Omental fat pad (tissue), 4 donors: ENCODE measurements around the gene SETD1A. TPM values are rescaled to one million over a fixed set of nuclear protein-coding genes. Genes with fewer than 3 reads are reported as not detected.

Experiments
- ATAC-seq: fragments of 150-250 bp; one replicate; pipeline ENCODE4 v1.9.1; 2016; ENCODE audit warnings: mild to moderate bottlenecking, moderate library complexity; ENCODE audit not compliant: low FRiP score
- DNase-seq: peaks from one replicate; pipeline ENCODE4 v3.0.0-alpha.2; 2019; ENCODE audit warnings: low spot score
- total RNA-seq, 4 donors: library from RNA; depleted of rRNA; stranded (reverse); fragments of >200 nt; gene quantifications; one replicate each; pipeline ENCODE4 v1.1.0, GENCODE V29; 2016
- TF ChIP-seq, protein P1 (sequence below), 3 donors: fragments of 450-650 bp; IDR thresholded peaks; one replicate each; pipeline ENCODE4 v1.5.1; 2016 to 2017; ENCODE audit warnings: antibody characterized with exemption in 3 of 3, mild to moderate bottlenecking in 3 of 3, moderate library complexity in 2 of 3

Gene SETD1A
- total RNA-seq, result 10 to 100 TPM in 2 of 4 donors, 1 to 10 TPM in 2; 5.3 to 13.6 (median 9.2) TPM

DNA sequence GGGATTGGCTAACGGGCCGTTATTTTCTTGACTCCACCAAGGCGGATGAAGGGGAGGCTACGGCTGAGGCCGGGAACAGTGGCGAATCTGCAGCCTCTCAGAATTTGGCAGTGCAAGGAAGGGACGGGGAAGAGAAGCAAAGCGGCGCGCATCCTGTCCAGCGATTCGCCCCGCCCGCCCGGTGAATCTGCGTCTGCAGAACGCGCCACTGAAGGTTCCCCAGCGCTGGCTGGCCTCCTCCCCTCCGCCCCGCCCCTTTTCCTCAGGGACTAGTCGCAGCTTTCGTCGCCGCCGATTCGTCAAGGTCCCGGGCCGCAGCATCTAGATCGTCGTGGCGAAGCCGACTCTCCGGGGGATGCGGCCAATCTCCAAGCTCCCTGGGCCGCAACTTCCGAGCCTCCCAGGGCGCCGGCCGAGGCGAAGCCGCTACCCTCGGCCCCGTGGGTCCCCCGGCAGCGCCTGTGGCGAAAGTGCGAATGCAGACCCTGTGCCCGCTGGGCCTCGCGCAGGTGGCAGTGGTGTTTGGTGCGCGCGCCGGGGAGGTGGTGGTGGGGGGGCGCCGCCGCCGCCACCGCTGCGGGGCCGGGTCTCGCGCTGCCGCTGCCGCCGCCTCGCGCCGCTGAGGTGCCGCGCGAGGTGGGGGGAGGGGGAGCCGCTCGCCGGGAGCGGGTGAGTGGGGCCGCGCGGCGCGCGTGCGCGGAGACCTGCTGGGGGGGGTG lies at the start of gene SETD1A:
Gene SETD1A (plus strand): TSS at position 299 of the 719 bp plus-strand sequence. CDS start 978 bp downstream, outside the sequence.
- TF ChIP-seq, protein P1, sequence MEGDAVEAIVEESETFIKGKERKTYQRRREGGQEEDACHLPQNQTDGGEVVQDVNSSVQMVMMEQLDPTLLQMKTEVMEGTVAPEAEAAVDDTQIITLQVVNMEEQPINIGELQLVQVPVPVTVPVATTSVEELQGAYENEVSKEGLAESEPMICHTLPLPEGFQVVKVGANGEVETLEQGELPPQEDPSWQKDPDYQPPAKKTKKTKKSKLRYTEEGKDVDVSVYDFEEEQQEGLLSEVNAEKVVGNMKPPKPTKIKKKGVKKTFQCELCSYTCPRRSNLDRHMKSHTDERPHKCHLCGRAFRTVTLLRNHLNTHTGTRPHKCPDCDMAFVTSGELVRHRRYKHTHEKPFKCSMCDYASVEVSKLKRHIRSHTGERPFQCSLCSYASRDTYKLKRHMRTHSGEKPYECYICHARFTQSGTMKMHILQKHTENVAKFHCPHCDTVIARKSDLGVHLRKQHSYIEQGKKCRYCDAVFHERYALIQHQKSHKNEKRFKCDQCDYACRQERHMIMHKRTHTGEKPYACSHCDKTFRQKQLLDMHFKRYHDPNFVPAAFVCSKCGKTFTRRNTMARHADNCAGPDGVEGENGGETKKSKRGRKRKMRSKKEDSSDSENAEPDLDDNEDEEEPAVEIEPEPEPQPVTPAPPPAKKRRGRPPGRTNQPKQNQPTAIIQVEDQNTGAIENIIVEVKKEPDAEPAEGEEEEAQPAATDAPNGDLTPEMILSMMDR (IDR thresholded peaks at IDR 0.05), result no peak
- peak; percentile 92 for DNase-seq
- peak; percentile 87 for ATAC-seq

DNA sequence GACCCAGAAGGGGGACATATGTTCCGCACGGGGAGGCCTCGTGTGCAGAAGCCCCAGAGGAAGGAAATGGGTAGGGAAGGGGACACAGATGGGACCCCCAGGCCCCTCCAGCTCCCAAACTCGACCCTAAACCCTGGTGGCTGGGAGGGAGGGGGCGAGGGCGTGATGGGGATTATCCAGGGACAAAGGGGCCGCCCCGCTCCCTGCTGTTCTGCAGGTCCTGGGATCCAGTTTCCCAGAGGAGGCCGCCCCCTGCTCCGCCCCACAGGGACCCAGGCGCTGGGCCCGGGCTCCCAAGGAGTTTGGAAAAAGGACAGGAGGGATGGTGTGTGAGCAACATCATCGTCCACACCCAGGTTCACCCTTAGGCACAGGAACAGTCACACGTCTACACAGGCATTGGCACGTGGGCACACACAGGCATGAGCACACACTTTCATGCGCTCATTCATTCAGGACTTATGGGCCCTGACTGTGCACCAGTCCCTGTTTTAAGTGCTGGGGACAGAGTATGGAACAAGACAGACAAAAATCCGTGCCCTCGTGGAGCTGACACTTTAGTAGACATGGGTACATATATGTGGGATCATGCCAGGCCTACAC lies 47.0 kb upstream of the SETD1A start:
- TF ChIP-seq, protein P1 (IDR thresholded peaks at IDR 0.05), result no peak
- ATAC-seq (no peak), DNase-seq (no peak)

GRCh38 chr16:30912794-30913412 lies 44.7 kb upstream of the SETD1A start:
- ATAC-seq (no peak), DNase-seq (no peak)
- TF ChIP-seq, protein P1 (IDR thresholded peaks at IDR 0.05), result no peak

DNA sequence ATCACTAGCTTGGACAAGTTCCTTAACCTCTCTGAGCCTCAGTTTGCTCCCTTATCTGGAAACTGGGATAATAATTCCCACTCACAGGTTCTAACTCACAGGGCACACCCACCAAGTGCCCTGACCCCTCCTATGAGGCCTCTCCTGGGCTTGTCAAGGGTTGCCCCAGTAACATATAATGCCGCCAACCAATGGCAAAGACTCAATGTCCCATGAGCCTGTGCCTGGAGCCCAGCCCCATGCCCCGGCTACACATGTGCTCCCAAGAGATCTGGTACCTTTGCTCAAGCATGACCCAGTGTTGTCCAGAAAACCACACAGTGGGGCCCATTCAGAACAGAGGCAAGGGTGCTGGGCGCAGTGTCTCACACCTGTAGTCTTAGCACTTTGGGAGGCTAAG lies 42.7 kb upstream of the SETD1A start:
- DNase-seq (no peak), ATAC-seq (no peak)
- TF ChIP-seq, protein P1 (IDR thresholded peaks at IDR 0.05), result no peak

DNA sequence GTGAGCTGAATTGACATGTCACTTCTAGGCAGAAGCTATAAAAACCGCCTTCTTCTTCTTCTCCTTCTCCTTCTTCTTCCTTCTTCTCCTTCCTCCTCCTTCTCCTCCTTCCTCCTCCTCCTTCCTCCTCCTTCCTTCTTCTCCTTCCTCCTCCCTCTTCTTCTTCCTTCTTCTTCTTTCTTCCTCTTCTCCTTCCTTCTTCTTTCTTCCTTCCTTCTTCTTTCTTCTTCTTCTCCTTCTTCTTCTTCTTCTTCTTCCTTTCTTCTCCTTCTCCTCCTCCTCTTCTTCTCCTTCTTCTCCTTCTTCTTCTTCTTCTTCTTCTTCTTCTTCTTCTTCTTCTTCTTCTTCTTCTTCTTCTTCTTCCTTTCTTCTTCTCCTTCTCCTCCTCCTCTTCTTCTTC lies 38.9 kb upstream of the SETD1A start:
- DNase-seq (no peak), ATAC-seq (no peak)
- TF ChIP-seq, protein P1 (IDR thresholded peaks at IDR 0.05), result no peak

DNA sequence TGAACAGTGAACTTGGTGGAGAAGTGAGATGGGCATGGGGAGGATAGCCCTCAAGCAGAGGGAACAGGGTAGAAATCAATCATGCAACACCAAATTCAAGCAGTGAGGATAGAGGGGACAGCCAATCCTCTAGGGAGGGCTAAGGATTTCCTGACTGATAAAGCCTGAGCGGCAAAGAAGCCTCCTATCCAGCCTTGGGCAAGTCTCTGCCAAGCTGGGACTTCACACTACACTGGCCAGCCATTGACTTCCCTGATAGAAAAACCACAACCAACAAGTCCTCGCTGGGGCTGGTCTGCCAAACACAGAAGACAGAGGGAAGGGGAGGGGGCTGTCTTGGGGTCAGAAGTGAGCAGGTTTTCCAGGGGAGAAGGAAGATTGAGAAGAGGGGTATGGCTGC lies 36.7 kb upstream of the SETD1A start:
- TF ChIP-seq, protein P1 (IDR thresholded peaks at IDR 0.05), result no peak
- DNase-seq (no peak), ATAC-seq (no peak)
